Activated CD8-positive, alpha-beta memory T cell treated with anti-CD3 and anti-CD28 coated beads for 24 hours (primary cell): ENCODE data around the gene TRRAP.
A peak's percentile ranks its signal among the peaks of the same experiment; 100 is the strongest.
"Not testable (repeated sequence)": the region's sequence is repeated elsewhere in the genome, so short reads cannot be mapped to it uniquely, and the experiment has no call there.

Experiments used
- DNase-seq: peaks from one replicate; pipeline ENCODE4 v3.0.0-alpha.2; 2020

The TRRAP gene

DNA sequence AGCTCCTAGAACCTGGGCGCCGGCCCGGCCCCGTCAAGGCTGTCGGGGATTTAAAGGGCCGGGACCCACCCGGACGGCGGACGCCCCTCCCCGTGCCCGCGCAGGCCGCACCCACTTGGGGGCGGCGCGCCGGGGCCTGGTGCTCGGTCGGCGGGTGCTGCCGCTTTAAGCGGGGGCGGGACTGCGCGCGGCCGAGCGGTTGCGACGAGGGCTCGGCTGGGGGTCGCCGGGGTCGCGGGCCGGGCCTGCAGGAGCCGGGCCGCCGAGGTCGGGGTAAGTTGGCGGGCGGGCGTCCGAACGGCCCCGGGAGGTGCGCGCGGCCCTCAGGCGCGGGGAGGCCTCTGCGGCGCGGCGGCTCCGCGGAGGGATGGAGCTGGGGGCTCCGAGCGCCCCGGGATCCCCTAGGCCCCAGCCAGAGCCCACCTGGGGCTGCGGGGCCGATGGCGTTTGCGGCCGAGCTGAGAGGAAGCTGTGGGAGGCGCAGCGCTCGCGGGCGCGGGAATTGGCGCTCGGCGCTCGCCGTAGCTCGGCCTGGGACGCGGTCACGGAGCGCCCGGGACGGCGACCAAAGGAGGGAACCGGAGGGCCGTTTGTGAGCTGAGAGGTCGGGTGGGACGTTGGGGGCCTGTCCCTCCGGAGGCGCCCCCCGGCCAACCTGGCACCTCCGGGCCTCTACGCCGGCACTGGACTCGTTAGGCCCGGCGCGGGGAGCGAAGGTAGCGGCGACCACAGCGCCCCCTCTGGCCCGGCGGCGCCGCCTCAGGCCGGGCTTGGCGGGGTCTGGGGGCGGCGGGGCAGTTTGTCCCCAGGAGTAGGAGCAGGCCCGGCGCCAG, at the start of gene TRRAP:
TSS of gene TRRAP (plus strand) at position 168 of the 833 bp plus-strand sequence. CDS start 2,619 bp downstream, outside the sequence.
- peak; percentile 93 for DNase-seq

GRCh38 chr7:98830972-98831548, 47.3 kb upstream of the TRRAP start:
- no peak for DNase-seq

DNA sequence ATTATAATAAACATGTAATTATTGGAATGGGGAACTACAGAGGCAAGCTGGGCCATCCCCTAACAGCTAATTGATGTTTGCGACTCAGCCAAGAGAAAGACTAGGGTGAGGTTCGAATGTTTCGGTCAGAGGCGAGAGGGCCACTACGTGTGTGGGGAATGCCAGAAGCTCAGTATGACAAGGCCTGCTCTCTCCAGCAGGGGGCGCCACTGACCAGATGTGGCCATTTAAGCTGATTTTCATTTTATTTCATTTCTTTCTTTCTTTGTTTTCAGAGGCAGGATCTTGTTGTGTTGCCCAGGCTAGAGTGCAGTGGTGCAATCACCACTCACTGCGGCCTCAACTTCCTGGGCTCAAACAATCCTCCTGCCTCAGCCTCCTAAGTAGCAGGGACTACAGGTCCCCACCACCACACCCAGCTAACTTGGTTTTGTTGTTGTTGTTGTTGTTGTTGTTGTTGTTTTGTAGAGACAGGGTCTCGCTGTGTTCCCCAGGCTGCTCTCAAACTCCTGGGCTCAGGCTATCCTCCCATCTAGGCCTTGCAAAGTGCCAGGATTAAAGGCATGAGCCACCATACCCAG, 46.6 kb upstream of the TRRAP start:
- peak; percentile 64 for DNase-seq

- DNase-seq: no peak
Measured at GRCh38 chr7:98833022-98833421, 45.3 kb upstream of the TRRAP start.

DNA sequence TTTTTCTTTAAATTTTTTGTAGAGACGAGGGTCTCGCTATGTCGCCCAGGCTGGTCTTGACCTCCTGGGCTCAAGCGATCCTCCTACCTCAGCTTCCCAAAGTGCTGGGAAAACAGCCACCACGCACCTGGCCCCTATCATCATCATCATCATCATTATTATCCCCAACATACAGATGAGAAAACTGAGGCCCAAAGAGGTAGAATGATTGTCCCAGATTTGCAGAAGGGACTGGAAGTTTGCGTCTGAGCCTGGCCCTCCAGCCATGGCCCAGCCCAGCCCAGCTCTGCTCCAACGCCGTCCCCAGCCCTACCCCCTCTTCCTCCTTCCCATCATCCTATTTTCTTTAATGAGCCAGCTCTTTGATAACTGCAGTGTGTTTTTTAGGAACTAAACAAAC, 43.4 kb upstream of the TRRAP start:
- no peak for DNase-seq

GRCh38 chr7:98836811-98837629, 41.3 kb upstream of the TRRAP start:
- no peak for DNase-seq

DNA sequence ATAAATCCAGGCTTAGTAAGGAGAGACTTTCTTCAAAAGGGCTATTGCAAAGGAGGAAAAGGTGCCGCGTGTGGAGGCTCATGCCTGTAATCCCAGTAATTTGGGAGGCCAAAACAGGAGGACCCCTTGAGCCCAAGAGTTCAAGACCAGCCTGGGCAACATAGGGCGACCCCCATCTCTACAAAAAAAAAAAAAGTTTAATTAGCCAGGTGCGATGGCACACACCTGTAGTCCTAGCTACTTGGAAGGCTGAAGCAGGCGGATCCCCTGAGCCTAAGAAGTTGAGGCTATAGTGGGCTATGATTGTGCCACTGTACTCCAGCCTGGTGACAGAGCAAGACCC, 40.7 kb upstream of the TRRAP start:
- DNase-seq: no peak

DNA sequence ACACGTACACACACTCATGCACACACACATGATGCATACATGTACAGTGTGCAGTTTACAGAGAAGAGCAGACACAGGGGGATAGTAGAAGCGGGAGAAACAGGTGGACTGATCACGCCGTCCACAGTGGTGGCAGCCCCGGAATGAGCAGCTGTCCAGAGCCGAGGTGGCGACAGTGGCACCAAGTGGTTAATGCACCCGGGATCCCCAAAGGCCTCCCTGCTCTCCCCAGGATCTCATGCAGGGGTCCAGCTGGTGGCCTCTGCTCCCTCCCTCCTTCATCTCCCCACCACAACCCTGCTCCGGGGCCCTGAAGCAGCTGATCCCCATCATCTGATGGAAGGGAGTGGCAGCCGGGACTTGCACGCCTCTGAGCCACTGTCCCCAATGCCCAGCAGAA, 38.2 kb upstream of the TRRAP start:
- no peak for DNase-seq

- no peak for DNase-seq
Measured at GRCh38 chr7:98840722-98841121, 37.6 kb upstream of the TRRAP start.

DNA sequence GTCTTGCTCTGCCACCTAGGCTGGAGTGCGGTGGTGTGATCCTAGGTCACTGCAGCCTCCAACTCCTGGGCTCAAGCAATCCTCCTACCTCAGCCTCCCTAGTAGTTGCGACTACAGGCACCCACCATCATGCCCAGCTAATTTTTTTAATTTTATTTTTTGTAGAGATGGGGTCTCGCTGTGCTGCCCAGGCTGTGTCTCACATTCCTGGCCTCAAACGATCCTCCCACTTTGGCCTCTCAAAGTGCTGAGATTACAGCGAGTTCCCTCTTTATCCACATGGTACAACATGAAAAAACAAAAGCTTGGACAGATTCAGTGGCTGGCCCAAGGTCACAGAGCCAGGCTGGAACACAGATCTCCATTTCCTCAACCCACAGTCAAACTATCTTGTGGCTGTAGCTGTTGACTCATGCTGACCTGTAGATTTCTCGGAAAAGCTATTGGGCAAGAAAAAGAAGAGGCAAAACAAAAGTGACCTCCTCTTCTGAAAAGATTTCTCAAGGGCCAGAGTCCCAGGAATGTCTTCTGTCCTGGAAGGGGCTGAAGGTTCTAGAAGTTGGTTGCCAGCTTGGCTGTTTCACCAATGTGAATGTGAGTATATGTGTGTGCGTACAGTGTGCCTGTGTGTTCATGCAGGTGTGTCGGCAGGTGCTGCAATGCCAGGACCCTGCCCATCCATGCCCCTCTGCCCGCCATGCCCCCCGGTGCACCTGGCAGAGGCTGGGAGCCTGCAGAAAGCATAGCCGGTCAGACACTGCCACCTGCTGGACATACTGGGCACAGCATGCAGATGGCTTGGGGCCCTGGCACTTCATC, 36.9 kb upstream of the TRRAP start:
- DNase-seq: peak; percentile 92

DNA sequence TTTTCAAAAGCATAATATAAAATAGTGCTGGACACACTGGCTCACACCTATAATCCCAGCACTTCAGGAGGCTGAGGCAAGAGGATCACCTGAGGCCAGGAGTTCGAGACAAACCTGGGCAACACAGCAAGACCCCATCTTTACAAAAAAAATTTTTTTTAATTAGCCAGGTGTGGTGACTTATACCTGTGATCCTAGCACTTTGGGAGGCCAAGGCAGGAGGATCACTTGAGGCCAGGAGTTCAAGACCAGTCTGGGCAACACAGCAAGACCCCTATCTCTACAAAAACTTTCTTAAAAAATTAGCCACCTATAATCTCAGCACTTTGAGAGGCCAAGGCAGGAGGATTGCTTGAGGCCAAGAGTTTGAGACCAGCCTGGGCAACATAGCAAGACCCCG, 35.8 kb upstream of the TRRAP start:
- DNase-seq: not testable (repeated sequence)

GRCh38 chr7:98848918-98849317, 29.4 kb upstream of the TRRAP start:
- no peak for DNase-seq

DNA sequence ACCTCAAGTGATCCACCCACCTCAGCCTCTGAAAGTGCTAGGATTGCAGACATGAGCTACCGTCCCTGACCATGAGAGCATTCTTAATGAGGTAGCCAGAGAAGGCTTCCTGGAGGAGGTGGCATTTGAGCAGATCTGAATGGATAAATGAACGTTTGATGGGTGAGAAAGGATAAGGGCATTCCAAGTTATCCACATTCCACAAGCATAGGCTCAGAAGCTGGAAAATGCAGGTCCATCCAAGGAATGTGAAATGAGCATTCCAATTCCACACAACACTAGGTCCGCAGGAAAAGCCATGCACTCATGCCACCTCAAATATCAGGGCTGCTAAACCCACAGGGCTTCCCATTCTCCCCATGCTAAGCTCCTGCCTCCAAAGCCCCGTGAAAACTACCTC, 25.5 kb upstream of the TRRAP start:
- DNase-seq: no peak

DNA sequence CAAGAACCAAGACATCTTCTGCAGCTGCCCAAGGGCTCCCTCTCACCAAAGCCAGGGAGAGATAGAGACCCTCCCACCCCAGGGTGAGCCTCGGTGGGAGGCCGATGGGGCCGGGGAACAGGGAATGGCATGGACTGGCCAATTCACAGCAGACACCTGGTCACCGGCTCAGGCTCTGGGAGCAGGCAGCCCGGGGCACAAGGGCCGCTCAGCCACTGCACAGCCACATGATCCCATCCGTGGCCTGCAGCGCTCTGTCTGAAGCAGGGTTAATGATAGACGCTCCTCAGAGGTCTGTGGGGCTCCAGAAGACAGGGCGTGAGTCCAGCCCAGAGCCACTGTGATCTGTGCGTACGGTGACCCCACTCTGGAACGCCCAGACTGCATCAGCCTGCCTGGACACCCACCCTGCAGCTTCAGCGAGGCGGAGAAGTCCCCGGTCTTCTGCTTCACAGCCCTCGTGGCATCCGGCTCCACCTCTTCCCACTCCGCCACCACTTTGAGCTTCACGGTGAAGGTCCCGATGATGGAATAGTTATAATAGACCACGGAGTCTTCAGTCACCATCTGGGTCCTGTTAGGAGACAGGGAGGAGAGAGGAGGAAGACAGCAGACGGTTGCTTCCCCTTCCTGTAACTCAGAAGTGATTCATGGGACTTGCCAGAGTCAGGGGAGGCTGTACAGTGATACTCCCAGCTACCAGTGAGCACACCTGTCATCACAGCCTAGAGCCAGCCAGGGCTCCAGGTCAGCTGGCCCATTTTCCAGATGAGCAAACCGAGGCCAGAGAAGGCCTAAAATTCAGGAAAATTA, 22.5 kb upstream of the TRRAP start:
- DNase-seq: no peak

GRCh38 chr7:98860071-98860470, 18.3 kb upstream of the TRRAP start:
- no peak for DNase-seq

GRCh38 chr7:98862203-98862602, 16.1 kb upstream of the TRRAP start:
- no peak for DNase-seq

DNA sequence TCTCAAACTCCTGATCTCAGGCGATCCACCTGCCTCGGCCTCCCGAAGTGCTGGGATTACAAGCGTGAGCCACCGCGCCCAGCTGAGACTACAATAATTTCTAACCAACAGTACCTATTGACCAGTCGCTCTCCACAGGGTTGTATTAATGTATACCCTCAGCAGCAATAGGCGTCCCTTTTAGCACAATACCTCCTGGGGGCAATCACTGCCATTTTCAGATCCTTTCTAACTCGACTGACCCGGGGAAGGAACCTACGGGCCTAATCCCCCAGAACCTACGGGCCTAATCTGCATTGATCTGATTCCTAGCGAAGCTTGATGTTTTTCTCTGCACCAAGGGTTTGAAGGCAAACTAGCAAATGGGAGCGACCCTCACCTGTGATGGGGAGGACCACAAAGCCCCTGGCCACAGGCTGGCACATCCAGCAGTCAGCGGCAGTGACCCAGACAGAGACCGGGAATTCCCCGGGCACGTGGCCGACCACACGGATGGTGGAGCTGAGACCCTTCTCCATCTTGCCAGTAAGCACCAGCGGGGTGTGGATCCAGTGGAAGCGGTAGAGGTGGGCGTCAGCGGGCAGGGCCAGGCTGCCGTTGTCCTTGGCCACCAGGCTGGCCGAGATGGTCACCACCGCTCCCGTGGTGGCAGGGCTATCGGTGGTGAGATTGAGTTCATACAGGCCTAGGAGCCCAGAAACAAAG, 15.5 kb upstream of the TRRAP start:
- DNase-seq: no peak

DNA sequence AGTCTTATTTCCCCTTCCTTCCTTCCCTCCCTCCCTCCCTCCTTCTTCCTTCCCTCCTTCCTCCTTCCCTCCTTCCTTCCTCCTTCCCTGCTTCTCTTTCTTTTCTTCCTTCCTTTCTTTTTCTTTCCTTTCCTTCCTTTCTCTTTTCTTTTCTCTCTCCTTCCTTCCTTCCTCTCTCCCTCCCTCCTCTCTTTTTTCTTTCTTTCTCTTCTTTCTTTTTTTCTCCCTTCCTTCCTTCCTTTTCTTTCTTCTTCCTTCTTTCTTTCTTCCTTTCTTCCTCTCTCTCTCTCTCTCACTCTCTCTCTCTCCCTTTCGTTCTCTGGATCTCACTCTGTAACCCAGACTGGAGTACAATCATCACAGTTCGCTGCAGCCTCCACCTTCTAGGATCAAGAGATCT, 14.7 kb upstream of the TRRAP start:
- no peak for DNase-seq

DNA sequence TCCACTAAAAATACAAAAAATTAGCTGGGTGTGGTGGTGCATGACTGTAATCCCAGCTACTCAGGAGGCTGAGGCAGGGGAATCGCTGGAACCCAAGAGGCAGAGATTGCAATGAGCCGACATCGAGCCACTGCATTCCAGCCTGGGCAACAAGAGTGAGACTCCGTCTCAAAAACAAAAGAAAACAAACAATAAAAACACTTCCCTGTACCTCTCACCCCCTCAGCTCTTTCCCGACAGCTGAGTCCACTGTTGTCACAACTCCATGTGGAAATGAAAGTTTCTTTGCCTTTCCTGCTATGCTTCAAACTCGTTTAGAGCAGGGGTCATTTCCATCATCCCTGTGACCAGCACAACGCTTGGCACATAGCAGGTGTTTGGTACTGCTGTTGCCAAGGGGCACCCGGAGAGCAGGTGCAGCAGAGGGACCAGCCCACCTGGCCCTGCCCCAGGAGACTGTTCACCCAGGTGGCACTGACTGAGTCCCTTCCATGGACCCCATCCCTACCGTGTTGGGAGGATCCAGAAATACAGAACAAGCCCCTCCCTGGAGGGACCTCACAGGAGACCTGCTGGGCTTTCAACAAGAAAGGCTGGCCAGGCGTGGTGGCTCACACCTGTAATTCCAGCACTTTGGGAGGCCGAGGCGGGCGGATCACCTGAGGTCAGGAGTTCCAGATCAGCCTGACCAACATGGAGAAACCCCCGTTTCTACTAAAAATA, 13.4 kb upstream of the TRRAP start:
- no peak for DNase-seq

GRCh38 chr7:98866351-98866750, 12.0 kb upstream of the TRRAP start:
- no peak for DNase-seq
